Activated naive CD4-positive, alpha-beta T cell (primary cell): ENCODE results near the gene ZNF76.
"Not testable (repeated sequence)": the region's sequence is repeated elsewhere in the genome, so short reads cannot be mapped to it uniquely, and the experiment has no call there.

Experiments used
- DNase-seq, 4 experiments: peaks; one replicate each; lab custom pipeline; 2025; lab: John Stamatoyannopoulos, UW

Gene ZNF76

DNA sequence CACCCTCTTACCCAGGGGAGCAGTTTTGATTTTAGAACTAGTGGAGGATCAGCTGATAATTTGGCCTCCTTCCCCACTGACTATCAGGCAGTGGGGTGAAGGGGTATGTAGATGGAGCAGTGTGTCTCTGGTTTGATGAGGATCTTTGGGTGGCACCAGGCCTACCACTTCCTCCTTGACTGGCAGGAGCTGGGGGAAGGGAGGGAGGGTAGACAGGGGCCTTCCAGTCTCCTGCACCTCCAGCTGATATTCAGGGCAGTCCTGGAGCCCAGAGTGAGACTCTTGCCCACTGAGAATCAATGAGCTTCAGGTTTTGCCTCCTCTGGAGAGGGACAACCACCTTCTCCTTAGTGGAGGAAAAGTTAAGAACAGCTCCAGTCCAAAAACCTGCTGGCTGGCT, 41.3 kb downstream of the ZNF76 start:
- peak in 2 of 4 experiments; percentile 23 to 38 for DNase-seq

- peak; percentile 32 to 77 (median 56) for DNase-seq
Measured at GRCh38 chr6:35302604-35303241, 43.2 kb downstream of the ZNF76 start.

DNA sequence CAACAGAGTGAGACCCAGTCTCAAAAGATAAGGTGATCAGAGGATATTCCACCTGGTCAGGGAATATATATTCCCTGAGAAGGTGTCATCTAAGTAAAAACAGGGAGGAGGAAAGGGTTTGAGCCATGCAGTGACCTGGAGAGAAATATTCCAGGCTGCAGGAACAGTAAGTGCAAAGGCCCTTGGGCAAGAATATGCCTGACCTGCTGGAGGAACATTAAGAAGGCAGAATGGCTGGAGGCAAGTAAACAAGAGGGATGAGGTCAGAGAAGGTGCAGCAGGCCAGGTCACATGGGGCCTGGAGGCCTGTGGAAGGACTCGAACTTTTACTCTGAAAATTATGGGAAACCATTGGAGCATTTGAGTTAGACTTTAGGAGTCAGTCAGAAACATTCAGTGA, 44.8 kb downstream of the ZNF76 start:
- DNase-seq = no peak

GRCh38 chr6:35305117-35305516, 45.6 kb downstream of the ZNF76 start:
- no peak for DNase-seq

GRCh38 chr6:35307138-35307537, 47.6 kb downstream of the ZNF76 start:
- not testable (repeated sequence) for DNase-seq

GRCh38 chr6:35308543-35308942, 49.0 kb downstream of the ZNF76 start:
- DNase-seq = not testable (repeated sequence)

- no peak for DNase-seq
Measured at GRCh38 chr6:35309611-35310264, 50.2 kb downstream of the ZNF76 start.

GRCh38 chr6:35310265-35310831, 50.8 kb downstream of the ZNF76 start:
- DNase-seq = peak in 1 of 4 experiments; percentile 18

DNA sequence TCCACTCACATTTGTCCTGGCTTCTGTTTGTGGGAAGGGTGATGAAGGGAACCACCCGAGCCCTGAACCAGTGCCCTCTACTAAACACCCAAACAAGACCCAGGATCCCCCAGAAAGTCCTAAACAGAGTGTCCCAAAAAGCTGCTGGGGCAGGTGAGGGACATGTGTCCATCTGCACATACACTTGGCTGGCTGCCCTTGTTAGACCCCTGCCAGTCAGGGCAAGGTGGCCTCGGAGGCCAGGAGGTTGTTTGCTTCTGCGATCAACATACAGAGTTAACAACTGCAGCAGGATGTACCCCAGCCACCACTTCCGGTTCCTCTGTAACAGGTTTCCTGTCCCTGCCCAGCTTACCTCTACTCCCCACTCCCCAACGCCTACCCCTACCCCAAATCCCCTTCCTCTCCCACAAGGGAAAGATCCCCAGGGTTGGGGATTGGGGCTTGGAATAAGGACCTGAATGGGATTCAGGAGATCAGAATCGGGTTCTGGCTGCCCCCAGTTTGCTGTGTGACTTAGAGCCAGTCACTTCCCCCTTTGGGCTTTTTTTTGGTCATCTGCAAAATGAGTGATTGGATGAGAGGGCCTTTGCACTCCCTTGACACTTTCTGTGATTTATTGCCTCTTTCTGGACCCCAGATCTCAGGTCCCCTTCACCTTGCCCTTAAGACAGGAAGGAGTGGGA, 52.0 kb downstream of the ZNF76 start:
- peak in 2 of 4 experiments; percentile 34 to 55 for DNase-seq

GRCh38 chr6:35312076-35312800, 52.7 kb downstream of the ZNF76 start:
- DNase-seq = no peak

- DNase-seq = no peak
Measured at GRCh38 chr6:35312807-35313206, 53.3 kb downstream of the ZNF76 start.

- DNase-seq = no peak
Measured at GRCh38 chr6:35317483-35318195, 58.1 kb downstream of the ZNF76 start.

GRCh38 chr6:35318196-35319171, 58.9 kb downstream of the ZNF76 start:
- no peak for DNase-seq

GRCh38 chr6:35319346-35320030, 60.0 kb downstream of the ZNF76 start:
- DNase-seq = no peak

DNA sequence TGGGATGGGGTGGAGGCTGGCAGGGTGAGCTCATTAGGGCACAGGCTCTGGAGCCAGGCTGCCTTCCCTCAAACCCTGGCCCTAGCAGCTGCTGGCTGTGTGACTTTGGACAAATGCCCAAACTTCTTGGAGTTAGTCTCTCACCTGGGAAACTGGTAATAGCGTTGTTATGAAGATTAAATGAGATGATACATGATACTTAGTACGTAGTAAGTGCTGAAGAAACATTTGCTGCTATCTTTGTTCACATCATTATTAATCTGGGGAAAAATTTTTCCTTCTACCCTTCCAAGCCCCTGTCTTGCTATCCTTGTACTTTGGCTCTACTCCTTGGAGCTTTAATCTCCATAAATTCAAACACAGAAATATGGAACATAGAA, 60.5 kb downstream of the ZNF76 start:
- no peak for DNase-seq

- no peak for DNase-seq
Measured at GRCh38 chr6:35321091-35321490, 61.6 kb downstream of the ZNF76 start.

DNA sequence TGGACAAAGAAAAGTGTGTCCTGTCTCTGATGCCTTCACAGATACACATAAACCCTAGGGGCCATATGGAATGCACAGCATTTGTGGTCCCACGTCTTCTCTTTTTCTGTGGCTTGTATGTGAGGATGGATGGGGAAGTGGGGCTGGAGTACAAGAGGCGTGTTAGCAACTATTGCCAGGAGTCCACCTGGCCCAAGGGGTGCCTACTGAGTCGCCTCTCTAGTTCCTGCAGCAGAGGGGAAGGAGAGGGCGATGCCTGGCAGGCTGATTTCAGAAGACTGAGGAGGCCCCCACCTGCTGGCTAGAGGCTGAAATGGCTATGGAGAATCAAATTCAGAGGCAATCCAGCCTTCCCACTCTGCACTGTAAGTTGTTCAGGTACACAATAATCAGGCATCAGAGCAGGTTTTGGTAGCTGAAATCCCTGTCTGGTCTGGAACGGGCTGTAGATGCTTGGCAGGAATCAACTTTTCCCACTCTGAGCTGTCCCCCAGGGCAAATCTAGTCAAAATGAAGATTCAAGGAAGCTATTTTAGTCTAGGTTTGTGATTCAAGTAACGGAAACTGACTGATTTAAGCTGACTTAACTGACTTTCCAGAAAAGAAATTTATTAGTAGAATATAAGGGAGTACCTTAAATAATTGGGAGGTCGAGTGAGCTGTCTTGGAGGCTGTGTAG, 68.0 kb downstream of the ZNF76 start:
- DNase-seq = peak; percentile 28 to 68 (median 50)

GRCh38 chr6:35328108-35328723, 68.7 kb downstream of the ZNF76 start:
- no peak for DNase-seq

GRCh38 chr6:35328965-35329364, 69.4 kb downstream of the ZNF76 start:
- DNase-seq = not testable (repeated sequence)
